Measurements from ENCODE around the gene PRPF4.
"Not testable (repeated sequence)": the region's sequence is repeated elsewhere in the genome, so short reads cannot be mapped to it uniquely, and the experiment has no call there.

PRPF4 gene

DNA sequence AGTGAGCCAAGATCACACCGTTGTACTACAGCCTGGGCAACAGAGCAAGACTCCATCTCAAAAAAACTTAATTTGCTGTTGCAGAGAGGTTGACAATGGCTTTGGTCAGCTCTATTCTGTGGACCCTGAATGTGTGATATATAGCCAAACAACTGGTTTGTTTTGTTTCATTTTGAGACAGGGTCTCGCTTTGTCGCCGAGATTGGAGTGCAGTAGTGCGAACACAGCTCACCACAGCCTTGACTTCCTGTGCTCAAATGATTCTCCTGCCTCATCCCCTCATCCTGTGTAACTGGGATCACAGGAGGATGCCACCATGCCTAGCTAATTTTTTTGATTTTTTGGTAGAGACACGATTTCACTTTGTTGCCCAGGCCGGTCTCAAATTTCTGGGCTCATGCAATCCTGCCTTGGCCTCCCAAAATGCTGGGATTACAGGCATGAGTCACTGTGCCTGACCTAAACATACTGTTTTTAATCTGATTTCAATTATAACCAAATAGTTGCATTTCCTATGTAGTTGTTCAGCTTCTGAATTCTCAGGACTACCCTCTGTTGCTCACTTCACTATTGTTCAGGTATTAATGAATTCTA lies 17.9 kb downstream of the PRPF4 start:
- peaks cover 31% of the 10 kb centered on the region for H3K36me3 ChIP-seq (ENCODE audit: control insufficient read depth, insufficient read depth, low read length)
- 94 to 96% methylated on average over 7 of the region's 7 CpGs for WGBS, 2 experiments
- H3K4me3 ChIP-seq (ENCODE audit: insufficient read depth, low read depth, low read length), result no peak overlapping the region
- no peaks in the 10 kb centered on the region for H3K9me3 ChIP-seq (ENCODE audit: control insufficient read depth, low read length)
- H3K27me3 ChIP-seq (ENCODE audit: control insufficient read depth, insufficient read depth, low read length, poor library complexity, severe bottlenecking), result no peaks in the 10 kb centered on the region
- H3K27ac ChIP-seq (ENCODE audit: insufficient read depth, low read depth, low read length, poor library complexity, severe bottlenecking), result no peak overlapping the region
- H3K4me1 ChIP-seq (ENCODE audit: control insufficient read depth, insufficient read depth, low read length), result no peaks in the 10 kb centered on the region

DNA sequence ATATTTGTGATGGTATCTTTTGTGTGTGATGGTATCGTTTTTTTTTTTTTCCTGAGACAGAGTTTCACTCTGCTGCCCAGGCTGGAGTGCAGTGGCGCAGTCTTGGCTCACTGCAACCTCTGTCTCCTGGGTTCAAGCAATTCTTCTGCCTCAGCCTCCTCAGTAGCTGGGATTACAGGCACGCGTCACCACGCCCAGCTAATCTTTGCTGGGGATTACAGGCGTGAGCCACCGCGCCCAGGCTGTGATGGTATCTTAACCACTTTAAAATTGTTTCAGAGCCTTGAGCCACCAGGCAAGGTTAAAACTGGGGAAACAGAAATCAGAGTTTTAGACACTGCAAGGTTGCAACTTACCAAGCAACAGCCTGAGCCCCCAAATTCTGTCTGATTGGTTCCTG lies 20.8 kb downstream of the PRPF4 start:
- H3K27ac ChIP-seq (ENCODE audit: insufficient read depth, low read depth, low read length, poor library complexity, severe bottlenecking); H3K27me3 ChIP-seq (ENCODE audit: control insufficient read depth, insufficient read depth, low read length, poor library complexity, severe bottlenecking); H3K4me3 ChIP-seq (ENCODE audit: insufficient read depth, low read depth, low read length); H3K4me1 ChIP-seq (ENCODE audit: control insufficient read depth, insufficient read depth, low read length); H3K9me3 ChIP-seq (ENCODE audit: control insufficient read depth, low read length): not testable (repeated sequence)
- H3K36me3 ChIP-seq (ENCODE audit: control insufficient read depth, insufficient read depth, low read length), result peaks cover 13% of the 10 kb centered on the region
- 92% methylated on average over 8 of the region's 8 CpGs for WGBS, 2 experiments

DNA sequence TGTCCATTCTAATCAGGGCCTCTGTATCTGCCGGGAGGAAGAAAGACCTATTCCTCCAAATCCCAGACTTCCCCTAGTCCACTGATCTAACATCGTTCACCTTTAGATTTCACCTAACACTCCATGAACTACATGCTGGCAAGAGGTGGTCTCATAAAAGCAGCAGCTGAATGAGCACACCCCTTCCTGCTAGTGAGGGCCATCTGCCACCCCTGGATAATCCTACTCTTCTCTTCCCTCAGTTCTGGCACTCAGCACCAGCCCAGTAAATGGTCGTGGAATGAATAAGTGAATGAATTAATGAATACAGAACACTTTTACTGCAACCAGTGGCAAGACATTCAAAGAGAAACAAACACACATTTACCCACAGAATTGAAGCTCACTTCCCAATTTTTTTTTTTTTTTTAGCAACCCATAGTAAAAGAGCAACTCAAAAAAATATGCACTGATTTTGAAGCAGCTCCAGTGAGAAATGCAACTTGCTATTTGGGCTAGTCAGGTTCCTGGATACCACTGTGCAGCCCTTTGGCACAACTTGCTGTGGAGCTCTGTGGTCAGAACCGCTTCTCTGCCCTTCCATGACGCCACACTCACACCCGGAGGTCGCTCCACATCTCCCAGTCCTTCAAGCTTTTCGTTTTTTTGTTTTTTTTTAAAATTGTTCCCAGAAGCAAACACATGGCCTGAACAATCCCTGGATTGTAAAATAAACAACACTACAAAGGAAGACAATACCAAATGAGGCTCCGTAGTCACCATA lies 21.5 kb downstream of the PRPF4 start:
- no peak overlapping the region for H3K27ac ChIP-seq (ENCODE audit: insufficient read depth, low read depth, low read length, poor library complexity, severe bottlenecking)
- no peaks in the 10 kb centered on the region for H3K27me3 ChIP-seq (ENCODE audit: control insufficient read depth, insufficient read depth, low read length, poor library complexity, severe bottlenecking)
- H3K36me3 ChIP-seq (ENCODE audit: control insufficient read depth, insufficient read depth, low read length), result peaks cover 5% of the 10 kb centered on the region
- H3K9me3 ChIP-seq (ENCODE audit: control insufficient read depth, low read length), result no peaks in the 10 kb centered on the region
- H3K4me3 ChIP-seq (ENCODE audit: insufficient read depth, low read depth, low read length), result no peak overlapping the region
- 89 to 90% methylated on average over 8 to 9 of the region's 9 CpGs for WGBS, 2 experiments
- no peaks in the 10 kb centered on the region for H3K4me1 ChIP-seq (ENCODE audit: control insufficient read depth, insufficient read depth, low read length)

DNA sequence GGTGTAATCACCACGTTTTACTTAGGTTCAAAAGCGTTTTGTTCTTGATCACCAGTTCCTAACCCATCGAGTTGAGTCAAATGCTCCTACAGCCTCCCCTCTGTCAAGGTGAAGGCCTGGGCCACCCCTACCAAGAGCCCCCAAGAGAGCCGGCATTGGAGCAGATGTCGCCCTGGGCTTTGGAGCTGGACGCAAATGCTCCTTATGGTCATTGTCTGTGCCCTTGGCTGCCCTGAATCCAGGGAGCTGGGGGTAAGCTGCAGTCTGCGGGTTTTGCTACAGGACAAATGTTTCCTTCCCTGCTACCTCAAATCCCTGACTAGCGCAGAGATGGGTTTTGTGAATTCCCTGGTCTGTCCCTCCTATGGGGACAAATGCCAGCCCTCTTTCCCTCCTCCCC lies 22.9 kb downstream of the PRPF4 start:
- Histone ChIP-seq H3K27ac (ENCODE audit: insufficient read depth, low read depth, low read length, poor library complexity, severe bottlenecking) (no peak overlapping the region), H3K36me3 (ENCODE audit: control insufficient read depth, insufficient read depth, low read length) (no peaks in the 10 kb centered on the region), H3K4me3 (ENCODE audit: insufficient read depth, low read depth, low read length) (no peak overlapping the region), H3K9me3 (ENCODE audit: control insufficient read depth, low read length) (no peaks in the 10 kb centered on the region), H3K4me1 (ENCODE audit: control insufficient read depth, insufficient read depth, low read length) (no peaks in the 10 kb centered on the region), H3K27me3 (ENCODE audit: control insufficient read depth, insufficient read depth, low read length, poor library complexity, severe bottlenecking) (no peaks in the 10 kb centered on the region)
- 92 to 94% methylated on average over 8 of the region's 8 CpGs for WGBS, 2 experiments

DNA sequence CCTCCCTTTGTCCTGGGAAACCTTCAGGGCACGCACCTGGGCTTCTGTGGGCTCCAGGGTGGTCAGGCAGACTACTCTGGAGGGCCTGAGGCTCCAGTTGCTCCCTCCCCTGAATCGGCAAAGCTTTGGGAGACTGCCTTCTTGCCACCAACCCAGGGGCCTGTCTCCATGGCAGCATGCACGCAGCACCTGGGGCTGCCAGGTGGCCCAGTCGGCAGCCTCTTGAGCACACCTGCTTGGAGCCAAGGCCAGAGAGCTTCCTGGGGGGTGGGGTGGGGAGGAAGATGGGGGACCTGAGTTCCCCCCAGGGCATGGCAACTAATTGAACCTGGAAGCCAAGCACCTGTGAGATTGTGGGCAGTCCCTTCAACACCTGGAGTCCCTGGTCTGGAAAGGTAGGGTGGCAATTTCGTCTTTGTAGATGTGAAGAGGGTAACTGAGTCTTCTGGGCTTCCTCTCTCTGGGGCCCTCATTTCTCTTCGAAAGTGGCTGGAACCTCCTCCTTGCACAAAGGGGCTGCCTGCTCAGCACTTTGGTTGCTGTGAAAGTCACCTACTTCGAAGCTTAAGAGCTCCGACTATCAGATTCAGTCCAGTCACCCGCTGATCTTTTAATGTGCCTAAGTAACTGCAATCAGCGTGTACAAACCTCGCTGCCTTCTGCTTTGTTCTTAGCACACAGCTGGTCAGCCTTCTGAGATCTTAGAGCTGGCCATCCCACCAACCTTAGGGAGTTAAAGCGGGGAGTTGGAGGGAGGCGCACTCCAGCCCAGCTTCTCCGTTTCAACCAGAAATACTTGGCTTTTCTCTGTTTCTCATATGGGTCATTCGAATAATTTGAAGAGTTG lies 23.7 kb downstream of the PRPF4 start:
- H3K9me3 ChIP-seq (ENCODE audit: control insufficient read depth, low read length), result no peaks in the 10 kb centered on the region
- H3K36me3 ChIP-seq (ENCODE audit: control insufficient read depth, insufficient read depth, low read length), result no peaks in the 10 kb centered on the region
- H3K4me1 ChIP-seq (ENCODE audit: control insufficient read depth, insufficient read depth, low read length), result no peaks in the 10 kb centered on the region
- no peak overlapping the region for H3K27ac ChIP-seq (ENCODE audit: insufficient read depth, low read depth, low read length, poor library complexity, severe bottlenecking)
- H3K27me3 ChIP-seq (ENCODE audit: control insufficient read depth, insufficient read depth, low read length, poor library complexity, severe bottlenecking), result no peaks in the 10 kb centered on the region
- no peak overlapping the region for H3K4me3 ChIP-seq (ENCODE audit: insufficient read depth, low read depth, low read length)
- 82 to 90% methylated on average over 13 to 15 of the region's 15 CpGs for WGBS, 2 experiments

DNA sequence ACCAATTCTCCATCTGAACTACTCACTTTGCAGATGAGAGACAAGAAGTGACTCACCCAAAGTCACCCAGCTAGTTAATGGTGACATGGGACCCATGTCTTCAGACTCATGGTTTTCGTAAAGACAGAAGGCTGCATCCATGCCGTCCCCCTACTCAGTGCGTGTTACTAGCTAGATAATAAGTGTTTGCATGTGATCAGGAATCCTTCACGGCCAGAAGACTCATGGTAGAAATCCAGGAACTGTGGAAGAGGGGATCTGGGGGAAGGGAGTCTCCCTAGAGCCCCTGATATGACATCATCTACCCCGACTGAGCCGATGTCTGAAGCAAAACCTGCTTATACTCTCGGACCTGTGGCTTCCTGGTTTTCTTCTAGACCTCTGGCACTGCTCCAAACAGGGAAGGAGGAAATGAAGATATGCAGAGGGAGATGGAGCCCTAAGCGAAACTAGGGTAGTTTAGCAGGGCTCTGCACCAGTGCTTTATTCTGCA lies 24.4 kb downstream of the PRPF4 start:
- WGBS, 2 experiments, result 86 to 91% methylated on average over 8 of the region's 8 CpGs
- Histone ChIP-seq H3K36me3 (ENCODE audit: control insufficient read depth, insufficient read depth, low read length) (no peaks in the 10 kb centered on the region), H3K4me3 (ENCODE audit: insufficient read depth, low read depth, low read length) (no peak overlapping the region), H3K27me3 (ENCODE audit: control insufficient read depth, insufficient read depth, low read length, poor library complexity, severe bottlenecking) (no peaks in the 10 kb centered on the region), H3K4me1 (ENCODE audit: control insufficient read depth, insufficient read depth, low read length) (no peaks in the 10 kb centered on the region), H3K27ac (ENCODE audit: insufficient read depth, low read depth, low read length, poor library complexity, severe bottlenecking) (no peak overlapping the region), H3K9me3 (ENCODE audit: control insufficient read depth, low read length) (no peaks in the 10 kb centered on the region)

DNA sequence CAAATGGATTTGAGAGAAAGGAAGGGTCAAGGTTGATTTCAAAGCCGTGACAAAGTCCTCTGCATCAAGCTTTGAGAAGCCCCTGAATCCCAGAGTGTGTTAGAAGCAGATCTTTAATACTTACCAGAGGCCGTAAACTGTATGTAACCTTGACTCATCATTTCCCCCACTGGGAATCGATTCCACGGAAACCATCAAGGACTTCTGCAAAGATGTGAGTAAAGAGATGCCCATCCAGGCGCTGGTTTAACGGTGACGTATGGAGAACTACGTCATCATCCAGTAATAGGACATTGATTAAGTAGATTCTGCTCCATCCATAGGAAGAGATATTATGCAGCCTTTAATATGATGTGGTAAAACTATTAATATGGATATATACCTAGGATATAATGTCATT lies 26.1 kb downstream of the PRPF4 start:
- no peak overlapping the region for H3K4me3 ChIP-seq (ENCODE audit: insufficient read depth, low read depth, low read length)
- no peaks in the 10 kb centered on the region for H3K27me3 ChIP-seq (ENCODE audit: control insufficient read depth, insufficient read depth, low read length, poor library complexity, severe bottlenecking)
- H3K4me1 ChIP-seq (ENCODE audit: control insufficient read depth, insufficient read depth, low read length), result no peaks in the 10 kb centered on the region
- 94 to 95% methylated on average over 8 of the region's 8 CpGs for WGBS, 2 experiments
- H3K9me3 ChIP-seq (ENCODE audit: control insufficient read depth, low read length), result no peaks in the 10 kb centered on the region
- no peaks in the 10 kb centered on the region for H3K36me3 ChIP-seq (ENCODE audit: control insufficient read depth, insufficient read depth, low read length)
- no peak overlapping the region for H3K27ac ChIP-seq (ENCODE audit: insufficient read depth, low read depth, low read length, poor library complexity, severe bottlenecking)

DNA sequence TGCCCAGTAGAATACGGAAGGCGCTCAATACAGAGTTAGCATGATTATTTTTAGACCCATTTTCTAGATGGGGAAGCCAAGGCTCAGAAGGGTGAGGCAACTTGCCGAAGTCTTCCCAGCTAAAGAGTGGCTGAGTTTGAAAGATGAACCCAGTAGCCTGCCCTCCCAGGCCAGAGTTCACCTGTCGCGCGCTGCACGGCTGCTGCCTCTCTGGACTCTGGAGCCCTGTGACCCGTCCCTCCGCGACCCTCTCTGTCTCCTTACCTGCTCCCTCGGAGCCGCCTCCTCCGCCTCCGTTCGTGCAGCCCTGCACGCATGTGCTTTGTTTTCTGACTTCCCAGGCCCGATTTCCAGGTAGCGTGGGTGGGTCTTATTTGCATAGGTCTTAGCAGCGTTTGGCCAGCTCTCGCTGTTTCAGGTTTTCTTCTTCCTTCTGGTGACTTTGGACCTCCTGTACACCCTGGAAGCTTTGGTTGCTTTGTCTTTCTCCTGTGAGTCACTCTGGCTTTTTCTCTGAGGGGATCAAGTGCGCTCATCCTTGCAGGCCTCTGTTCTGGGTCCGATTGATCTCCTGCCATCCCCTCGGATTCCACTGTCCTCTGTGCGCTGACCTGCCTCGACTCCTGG lies 27.4 kb downstream of the PRPF4 start, which contains the start of gene RNF183:
Gene RNF183 (minus strand): TSS at position 585 of the 627 bp plus-strand sequence. CDS start 5,192 bp downstream, outside the sequence.
- Histone ChIP-seq H3K36me3 (ENCODE audit: control insufficient read depth, insufficient read depth, low read length) (no peaks in the 10 kb centered on the region), H3K27me3 (ENCODE audit: control insufficient read depth, insufficient read depth, low read length, poor library complexity, severe bottlenecking) (no peaks in the 10 kb centered on the region), H3K9me3 (ENCODE audit: control insufficient read depth, low read length) (no peaks in the 10 kb centered on the region), H3K4me1 (ENCODE audit: control insufficient read depth, insufficient read depth, low read length) (no peaks in the 10 kb centered on the region), H3K4me3 (ENCODE audit: insufficient read depth, low read depth, low read length) (no peak within 1 kb of the TSS), H3K27ac (ENCODE audit: insufficient read depth, low read depth, low read length, poor library complexity, severe bottlenecking) (no peak within 1 kb of the TSS)
- 85 to 89% methylated on average over 25 of the region's 25 CpGs for WGBS, 2 experiments

DNA sequence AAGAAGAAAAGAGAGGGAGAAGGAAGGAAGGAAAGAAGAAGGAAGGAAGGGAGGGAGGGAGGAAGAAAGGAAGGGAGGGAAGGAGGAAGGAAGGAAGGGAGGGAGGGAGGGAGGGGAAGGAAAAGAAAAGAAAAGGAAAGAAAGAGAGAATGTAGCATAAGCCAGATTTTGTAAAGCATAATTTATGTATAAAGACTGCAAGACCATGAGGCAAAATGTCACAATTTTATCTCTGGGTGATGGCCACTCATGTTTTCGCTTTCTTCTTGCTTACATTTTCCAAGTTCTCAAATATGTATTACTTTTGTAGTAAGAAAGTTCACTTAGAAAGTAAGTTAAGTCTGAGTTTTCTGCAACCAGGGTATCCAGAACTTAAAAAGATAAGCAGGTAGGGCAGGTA lies 31.1 kb downstream of the PRPF4 start:
- Histone ChIP-seq H3K4me3 (ENCODE audit: insufficient read depth, low read depth, low read length) (no peak overlapping the region), H3K9me3 (ENCODE audit: control insufficient read depth, low read length) (no peaks in the 10 kb centered on the region), H3K4me1 (ENCODE audit: control insufficient read depth, insufficient read depth, low read length) (no peaks in the 10 kb centered on the region), H3K27me3 (ENCODE audit: control insufficient read depth, insufficient read depth, low read length, poor library complexity, severe bottlenecking) (no peaks in the 10 kb centered on the region), H3K27ac (ENCODE audit: insufficient read depth, low read depth, low read length, poor library complexity, severe bottlenecking) (no peak overlapping the region), H3K36me3 (ENCODE audit: control insufficient read depth, insufficient read depth, low read length) (no peaks in the 10 kb centered on the region)
- WGBS, 2 experiments, result no CpG with 5 or more reads among the region's 1 CpG
